ENCODE measurements around the gene MAEL.

DNA sequence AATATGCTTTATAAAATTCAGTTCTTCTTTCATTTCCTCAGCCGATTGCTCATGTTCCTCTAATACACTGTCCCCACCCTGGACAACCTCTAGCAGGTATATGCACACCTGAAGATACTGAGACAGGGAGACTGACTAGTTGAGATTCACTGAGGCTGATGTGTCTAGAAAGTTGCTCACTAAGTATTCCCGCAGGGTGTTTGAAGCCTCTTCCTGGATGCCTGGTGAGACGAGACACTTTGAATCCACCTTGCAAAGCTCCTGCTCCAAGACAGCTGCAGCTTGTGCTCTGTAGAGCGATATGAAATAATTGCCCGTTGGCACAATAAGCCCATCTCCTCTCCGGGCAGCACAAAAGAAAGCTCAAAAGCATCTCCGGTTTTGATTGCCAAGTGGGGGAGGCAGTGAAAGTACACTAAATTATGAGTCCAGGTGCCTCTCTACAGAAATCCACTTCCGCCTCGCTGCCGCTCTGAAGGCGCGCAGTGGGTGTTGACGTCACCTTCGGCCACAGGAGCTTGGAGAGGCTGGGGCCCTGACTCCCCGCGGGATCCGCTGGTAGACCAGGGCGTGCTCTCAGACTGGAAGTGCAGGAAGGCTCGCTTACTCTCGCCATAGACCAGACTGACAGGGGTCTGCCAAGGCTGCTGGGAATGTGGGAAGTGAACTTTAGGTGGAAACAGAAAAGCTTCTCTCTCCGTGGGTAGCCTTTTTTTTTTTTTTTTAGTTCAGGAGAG, 54.8 kb downstream of the MAEL start:
- TF ChIP-seq, protein P1, sequence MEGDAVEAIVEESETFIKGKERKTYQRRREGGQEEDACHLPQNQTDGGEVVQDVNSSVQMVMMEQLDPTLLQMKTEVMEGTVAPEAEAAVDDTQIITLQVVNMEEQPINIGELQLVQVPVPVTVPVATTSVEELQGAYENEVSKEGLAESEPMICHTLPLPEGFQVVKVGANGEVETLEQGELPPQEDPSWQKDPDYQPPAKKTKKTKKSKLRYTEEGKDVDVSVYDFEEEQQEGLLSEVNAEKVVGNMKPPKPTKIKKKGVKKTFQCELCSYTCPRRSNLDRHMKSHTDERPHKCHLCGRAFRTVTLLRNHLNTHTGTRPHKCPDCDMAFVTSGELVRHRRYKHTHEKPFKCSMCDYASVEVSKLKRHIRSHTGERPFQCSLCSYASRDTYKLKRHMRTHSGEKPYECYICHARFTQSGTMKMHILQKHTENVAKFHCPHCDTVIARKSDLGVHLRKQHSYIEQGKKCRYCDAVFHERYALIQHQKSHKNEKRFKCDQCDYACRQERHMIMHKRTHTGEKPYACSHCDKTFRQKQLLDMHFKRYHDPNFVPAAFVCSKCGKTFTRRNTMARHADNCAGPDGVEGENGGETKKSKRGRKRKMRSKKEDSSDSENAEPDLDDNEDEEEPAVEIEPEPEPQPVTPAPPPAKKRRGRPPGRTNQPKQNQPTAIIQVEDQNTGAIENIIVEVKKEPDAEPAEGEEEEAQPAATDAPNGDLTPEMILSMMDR (IDR thresholded peaks at IDR 0.05), result no peak
- no peak for TF ChIP-seq POLR2A (IDR thresholded peaks at IDR 0.05)
